Ammon's horn (tissue), 1 donor: ENCODE results near the gene CPT1A.

Experiments used
- DNase-seq: peaks from one replicate; pipeline ENCODE4 v3.0.0-alpha.2; 2016; ENCODE audit warnings: low spot score

The CPT1A gene

DNA sequence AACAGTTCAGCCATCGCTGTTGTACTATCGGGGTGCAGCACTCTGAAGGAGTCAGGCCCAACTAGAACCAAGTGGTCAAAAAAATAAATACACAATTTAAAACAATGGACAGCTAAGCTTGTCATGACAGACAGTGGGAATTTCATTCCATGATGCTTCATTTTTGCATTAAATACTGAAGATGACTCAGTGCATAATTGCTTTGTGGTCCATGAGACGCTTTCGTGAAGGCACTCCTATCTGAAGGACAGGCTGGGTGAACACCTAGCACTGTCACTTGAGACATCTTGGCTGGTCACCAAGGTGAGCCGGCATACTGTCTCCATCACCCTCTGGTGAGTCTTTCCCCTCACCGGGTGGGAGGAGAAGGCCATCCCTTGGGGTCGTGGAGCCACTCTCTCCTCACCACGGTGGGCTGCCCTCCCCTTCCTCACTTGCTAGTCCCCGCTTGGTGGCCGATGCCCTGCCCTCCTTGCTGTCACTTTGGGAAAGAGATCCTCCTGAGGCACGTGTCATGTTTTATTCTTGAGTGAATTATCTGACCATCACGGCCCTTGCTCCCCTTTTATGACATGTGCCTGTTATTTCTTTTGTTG, 85.4 kb downstream of the CPT1A start:
- DNase-seq, result no peak

DNA sequence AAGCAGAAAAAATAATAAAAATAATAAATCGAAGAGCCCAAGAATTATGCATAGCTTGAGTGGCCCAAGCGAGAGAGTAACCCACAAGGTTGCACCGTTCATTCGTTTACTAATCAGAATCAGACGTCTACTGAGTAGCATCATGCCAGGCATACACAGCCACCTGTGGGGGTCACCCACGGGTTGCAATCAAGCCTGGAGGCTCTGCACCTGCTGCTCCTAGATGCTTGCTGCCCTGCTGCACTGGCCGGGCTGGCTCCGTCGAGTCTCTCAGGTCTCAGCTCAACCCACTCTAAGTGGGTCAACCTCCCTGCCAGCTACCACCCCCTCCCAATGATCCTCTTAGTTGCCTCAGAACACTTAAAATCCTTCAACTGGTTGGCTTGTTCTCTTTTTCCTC, 88.4 kb downstream of the CPT1A start:
- DNase-seq, result no peak

DNA sequence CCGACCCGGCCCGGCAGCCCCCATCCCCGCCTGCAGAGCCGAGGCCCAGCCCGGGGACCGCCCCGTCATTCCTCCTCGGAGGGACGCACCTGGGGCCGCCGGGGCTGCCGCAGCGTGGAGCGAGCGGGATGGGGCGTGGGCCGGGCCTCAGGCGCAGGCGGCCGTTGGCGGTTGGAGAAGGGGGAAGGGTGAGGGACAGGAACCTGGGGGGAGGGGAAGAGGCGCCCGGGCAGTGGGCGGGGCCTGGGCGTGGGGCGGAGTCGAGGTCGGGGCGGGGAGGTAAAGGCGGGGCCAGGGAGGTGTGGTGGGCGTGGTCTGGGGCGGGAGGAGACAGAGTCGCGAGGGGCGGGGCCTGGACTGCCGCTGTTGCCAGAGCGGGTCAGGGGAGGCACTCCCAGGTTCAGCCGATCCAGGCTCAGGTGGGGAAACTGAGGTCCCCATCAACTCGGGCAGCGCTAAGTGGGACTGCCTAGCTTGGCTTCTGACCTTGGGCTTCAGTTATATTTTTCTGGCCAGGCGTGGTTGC, 90.3 kb downstream of the CPT1A start, which contains the start of gene TESMIN:
TSS of gene TESMIN (minus strand) at position 190 of the 526 bp plus-strand sequence. CDS start 860 bp downstream, outside the sequence.
- DNase-seq, result peak; percentile 49

GRCh38 chr11:68751004-68751325, 90.8 kb downstream of the CPT1A start:
- no peak for DNase-seq

- no peak for DNase-seq
Observed at GRCh38 chr11:68750195-68751003, 91.3 kb downstream of the CPT1A start.

GRCh38 chr11:68749229-68750123, 92.2 kb downstream of the CPT1A start:
- no peak for DNase-seq

- no peak for DNase-seq
Observed at GRCh38 chr11:68748061-68748460, 93.7 kb downstream of the CPT1A start.

DNA sequence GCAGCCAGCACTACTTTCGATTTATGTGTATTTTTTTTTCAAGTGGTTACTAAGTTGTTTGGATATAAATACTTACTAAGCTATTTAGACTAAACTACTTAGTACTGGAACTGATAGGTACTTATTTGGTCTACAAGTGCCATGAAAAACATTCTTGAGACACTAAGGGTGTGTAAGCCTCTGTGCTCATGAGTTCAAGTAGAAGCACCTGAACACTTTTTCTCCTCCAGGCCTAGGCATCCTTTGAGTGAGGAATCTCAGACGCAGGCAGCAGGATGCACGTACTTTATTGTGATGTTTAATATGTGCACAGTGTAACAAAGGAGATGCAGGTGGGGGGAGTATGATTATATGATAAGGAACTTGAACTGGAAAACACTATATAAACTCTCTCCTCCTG, 98.2 kb downstream of the CPT1A start:
- no peak for DNase-seq

- DNase-seq, result no peak
Observed at GRCh38 chr11:68741463-68741862, 100.3 kb downstream of the CPT1A start.

GRCh38 chr11:68735646-68736045, 106.1 kb downstream of the CPT1A start:
- no peak for DNase-seq

GRCh38 chr11:68735125-68735524, 106.6 kb downstream of the CPT1A start:
- DNase-seq, result peak; percentile 16

DNA sequence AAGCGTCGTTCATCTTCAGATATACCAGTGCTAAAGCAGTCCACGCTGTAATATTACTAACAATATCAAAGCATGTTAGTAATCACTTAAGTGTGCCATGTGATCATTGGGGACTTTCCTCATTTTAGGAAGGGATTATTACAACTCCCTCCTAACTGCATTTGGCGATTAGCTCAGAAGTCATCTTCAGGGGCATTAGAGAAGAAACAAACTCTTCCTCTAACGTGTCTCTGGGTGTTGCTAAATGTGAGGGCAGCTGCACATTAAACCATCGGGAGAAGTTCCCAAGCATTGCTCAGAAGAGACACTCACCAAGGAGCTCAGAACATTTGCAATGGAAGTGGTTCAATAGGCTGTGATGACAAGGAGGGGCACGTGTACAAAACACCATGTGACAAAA, 107.6 kb downstream of the CPT1A start:
- DNase-seq, result no peak

- DNase-seq, result peak; percentile 48
Observed at GRCh38 chr11:68727783-68728182, 113.9 kb downstream of the CPT1A start.

GRCh38 chr11:68724293-68724692, 117.4 kb downstream of the CPT1A start:
- DNase-seq, result no peak

GRCh38 chr11:68722143-68722542, 119.6 kb downstream of the CPT1A start:
- DNase-seq, result no peak

- DNase-seq, result no peak
Observed at GRCh38 chr11:68721075-68721474, 120.6 kb downstream of the CPT1A start.

DNA sequence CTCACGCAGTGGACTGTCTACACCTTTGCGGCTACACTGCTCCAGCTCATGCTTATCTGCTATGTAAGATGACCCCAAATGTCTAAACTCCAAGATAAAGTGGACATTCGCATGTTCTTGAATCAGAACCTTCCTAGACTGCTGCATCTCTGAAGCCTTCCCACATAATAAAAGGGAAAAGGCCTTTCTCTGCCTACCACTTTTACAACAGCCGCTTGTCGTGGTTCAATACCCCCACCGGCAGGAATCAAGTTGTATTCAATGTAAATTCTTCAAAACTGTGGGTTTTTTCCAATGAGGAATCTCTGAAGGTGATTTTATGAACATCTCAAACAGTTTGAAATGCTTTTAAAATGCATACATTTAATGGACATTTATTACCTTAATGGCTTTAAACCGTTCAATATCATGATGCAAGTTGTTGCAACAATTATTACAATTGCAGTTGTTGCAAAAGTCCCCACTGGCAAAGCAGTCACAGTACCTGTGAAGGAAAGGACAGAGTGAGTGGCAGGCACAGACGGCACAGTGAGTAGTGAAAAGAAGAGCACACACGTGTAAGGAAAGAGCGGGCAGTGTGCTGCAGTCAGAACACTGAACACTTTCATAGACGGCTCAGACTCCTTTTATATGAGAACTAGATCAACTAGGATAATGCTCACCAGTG, 126.1 kb downstream of the CPT1A start:
- no peak for DNase-seq

GRCh38 chr11:68714060-68714856, 127.5 kb downstream of the CPT1A start:
- peak; percentile 34 for DNase-seq

- no peak for DNase-seq
Observed at GRCh38 chr11:68711114-68711513, 130.6 kb downstream of the CPT1A start.

- no peak for DNase-seq
Observed at GRCh38 chr11:68710409-68710808, 131.3 kb downstream of the CPT1A start.

DNA sequence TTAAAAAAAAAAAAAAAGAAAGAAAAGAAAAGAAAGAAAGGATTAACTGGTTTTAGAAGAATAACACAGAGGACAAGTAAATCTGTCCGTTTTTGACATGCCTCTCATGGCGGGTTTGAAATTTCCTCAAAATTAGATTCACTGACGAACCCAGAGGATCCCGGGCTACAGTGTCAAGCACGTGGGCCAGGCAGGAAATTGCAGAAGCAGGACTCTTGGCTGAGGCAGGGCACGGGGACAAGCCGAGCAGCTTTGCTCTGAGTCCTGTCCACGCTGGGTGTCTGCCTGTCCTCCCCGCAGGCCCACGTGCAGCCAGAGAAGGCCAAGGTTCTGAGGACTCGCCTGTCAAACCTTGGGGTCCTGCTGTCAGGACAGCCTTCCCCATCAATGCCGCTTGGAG, 132.7 kb downstream of the CPT1A start:
- no peak for DNase-seq
